Hepatocyte (in vitro differentiated cells): ENCODE data around the gene NLGN4X.

ENCODE experiments used
- CTCF ChIP-seq: fragments of 200-600 bp; sonication (generic); IDR thresholded peaks from 2 replicates; pipeline ENCODE4 v1.5.1; 2016; ENCODE audit warnings: antibody characterized with exemption, mild to moderate bottlenecking; ENCODE audit not compliant: poor library complexity
- EZH2 ChIP-seq: fragments of 200-600 bp; sonication (generic); IDR thresholded peaks from 2 replicates; pipeline ENCODE4 v1.6.1; 2016; ENCODE audit warnings: antibody characterized with exemption, mild to moderate bottlenecking, borderline replicate concordance
- EZH2phosphoT487 ChIP-seq: fragments of 200-600 bp; sonication (generic); IDR thresholded peaks from one replicate; pipeline ENCODE4 v1.6.1; 2018; ENCODE audit warnings: antibody characterized with exemption, mild to moderate bottlenecking, low read depth, moderate library complexity; ENCODE audit not compliant: unreplicated experiment, severe bottlenecking

- no peak for TF ChIP-seq CTCF
- TF ChIP-seq EZH2: no peak
- TF ChIP-seq EZH2phosphoT487: no peak
Measured at GRCh38 chrX:6244666-6245065, 16.0 kb upstream of the NLGN4X start.
